Hepatic stellate cell (primary cell): ENCODE results near the gene ZDHHC6.
"Not testable (repeated sequence)": the region's sequence is repeated elsewhere in the genome, so short reads cannot be mapped to it uniquely, and the experiment has no call there.

Experiments used
- DNase-seq: peaks from one replicate; pipeline ENCODE4 v3.0.0; 2011; ENCODE audit warnings: low spot score

Gene ZDHHC6

GRCh38 chr10:112389271-112389822 is 57.4 kb downstream of the ZDHHC6 start:
- peak; percentile 18 for DNase-seq

- no peak for DNase-seq
These were observed 58.2 kb downstream of the ZDHHC6 start for GRCh38 chr10:112388548-112388947.

GRCh38 chr10:112388056-112388455 is 58.7 kb downstream of the ZDHHC6 start:
- not testable (repeated sequence) for DNase-seq

- DNase-seq, result no peak
These were observed 61.5 kb downstream of the ZDHHC6 start for GRCh38 chr10:112385201-112385600.

GRCh38 chr10:112384141-112384540 is 62.6 kb downstream of the ZDHHC6 start:
- DNase-seq, result no peak

- peak; percentile 47 for DNase-seq
These were observed 63.4 kb downstream of the ZDHHC6 start for GRCh38 chr10:112383325-112383724.

DNA sequence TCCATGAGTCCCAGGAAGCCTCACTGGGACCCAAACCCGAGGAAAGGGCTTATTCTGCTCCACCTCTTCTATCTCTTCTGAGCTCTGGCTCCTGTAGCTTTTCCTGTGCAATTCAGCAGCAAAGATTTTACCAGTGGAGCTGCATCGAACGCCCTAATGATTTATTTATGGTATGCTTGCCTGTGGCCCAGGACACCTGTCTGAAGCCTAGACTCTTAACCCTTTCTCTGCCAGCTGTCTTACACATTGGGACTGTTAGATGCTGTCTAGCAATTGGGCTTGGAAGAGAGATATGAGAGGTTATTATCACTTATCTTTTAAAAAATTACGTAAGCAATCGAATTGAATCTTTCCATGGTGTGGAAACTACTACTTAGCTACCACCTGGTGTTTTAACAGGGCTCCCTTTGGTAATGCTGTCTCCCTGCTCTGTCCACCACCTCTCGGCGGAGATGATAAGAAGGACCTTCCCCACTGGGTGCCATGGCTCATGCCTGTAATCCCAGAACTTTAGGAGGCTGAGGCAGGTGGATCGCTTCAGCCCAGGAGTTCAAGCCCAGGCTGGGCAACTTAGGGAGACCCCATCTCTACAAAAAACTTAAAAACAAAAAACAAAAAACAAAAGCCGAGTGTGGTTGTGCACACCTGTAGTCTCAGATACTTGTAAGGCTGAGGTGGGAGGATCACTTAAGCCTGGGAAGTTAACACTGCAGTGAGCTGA is 64.0 kb downstream of the ZDHHC6 start:
- no peak for DNase-seq
